K562 (cell line): ENCODE data around the gene DARS1. TPM values are rescaled to one million over a fixed set of nuclear protein-coding genes. Genes with fewer than 3 reads are reported as not detected.

Experiments used
- ATAC-seq: fragments of 200-7000 bp; cut with Tn5 transposase; 3 replicates; pipeline ENCODE4 v1.9.1; 2020; ENCODE audit warnings: moderate library complexity
- BruUV-seq: library from RNA; stranded (reverse); fragments of 400-500 nt; replicated peaks from 2 replicates; lab custom pipeline; 2021; lab: Mats Ljungman, UMichigan
- CTCF ChIA-PET: fragments of 300-600 bp; formaldehyde crosslinking; extraction: SDS; loops from one replicate; lab custom pipeline; 2021; ENCODE audit warnings: low intra/inter-chr PET ratio; lab: Yijun Ruan, JAX
- POLR2A ChIA-PET: fragments of 300-600, 350-650 bp; sonication (Branson Sonifier 250); formaldehyde crosslinking; extraction: SDS; loops from one replicate; lab custom pipeline; 2021; ENCODE audit warnings: antibody characterized with exemption, inconsistent platforms; lab: Yijun Ruan, JAX
- DNase-seq, 4 experiments: peaks; one replicate each; pipeline versions ENCODE4 v3.0.0 to v3.0.0-alpha.2; 2011 to 2018; ENCODE audit warnings: low spot score in 3 of 4, mixed read lengths in 3 of 4; ENCODE audit errors: extremely low read depth in 1 of 4
- FAIRE-seq: peaks from 2 replicates; lab custom pipeline; 2011; peaks lifted over from hg19 to GRCh38; lab: Jason Lieb, UNC
- H2AFZ ChIP-seq: 2 replicates; pipeline ENCODE4 v1.6.0; 2011; ENCODE audit warnings: low read depth, low read length, control low read depth, inconsistent platforms
- H3K27ac ChIP-seq: fragments of 200-600 bp; 3 replicates; pipeline ENCODE4 v1.8.0; 2011; ENCODE audit warnings: low read depth, mild to moderate bottlenecking, control low read depth, inconsistent platforms, low read length, moderate library complexity, mixed read lengths; ENCODE audit errors: extremely low read depth
- H3K27me3 ChIP-seq, 2 experiments: fragments of 300-600 bp in 1 of 2; 2 replicates in 1 of 2; 3 replicates in 1 of 2; pipeline versions ENCODE4 v1.6.0 to v1.8.0; 2011; ENCODE audit warnings: inconsistent platforms in 2 of 2, low read length in 2 of 2, mild to moderate bottlenecking in 1 of 2, mixed read lengths in 1 of 2, moderate library complexity in 1 of 2; ENCODE audit not compliant: control insufficient read depth in 2 of 2, insufficient read depth in 2 of 2
- H3K36me3 ChIP-seq: fragments of 300-600 bp; 3 replicates; pipeline ENCODE4 v1.8.0; 2011; ENCODE audit warnings: mild to moderate bottlenecking, low read length, inconsistent platforms; ENCODE audit not compliant: control insufficient read depth, insufficient read depth
- H3K4me1 ChIP-seq, 2 experiments: fragments of 200-600 bp in 1 of 2; replicated peaks in 1 of 2; 2 replicates in 1 of 2; 3 replicates in 1 of 2; pipeline versions ENCODE4 v1.5.1 to v1.8.0; 2011; ENCODE audit warnings: inconsistent platforms in 2 of 2, low read length in 2 of 2, mild to moderate bottlenecking in 1 of 2, mixed read lengths in 1 of 2, moderate library complexity in 1 of 2; ENCODE audit not compliant: control insufficient read depth in 2 of 2, insufficient read depth in 2 of 2
- H3K4me2 ChIP-seq: 2 replicates; pipeline ENCODE4 v1.6.1; 2011; ENCODE audit warnings: low read length, control low read depth, inconsistent platforms, mixed read lengths; ENCODE audit not compliant: insufficient read depth
- H3K4me3 ChIP-seq: fragments of 200-600 bp; sonication (generic), shearing (Covaris generic); 2 replicates; pipeline ENCODE4 v1.5.1; 2016; ENCODE audit warnings: control low read depth, inconsistent platforms
- H3K79me2 ChIP-seq: fragments of 200-600 bp; 3 replicates; pipeline ENCODE4 v1.8.0; 2011; ENCODE audit warnings: low read length, inconsistent platforms; ENCODE audit not compliant: control insufficient read depth, insufficient read depth
- H3K9ac ChIP-seq, 2 experiments: 2 replicates each; pipeline versions ENCODE4 v1.6.0 to v1.6.1; 2011; ENCODE audit warnings: low read depth in 2 of 2, low read length in 2 of 2, control low read depth in 1 of 2, inconsistent platforms in 1 of 2, mild to moderate bottlenecking in 1 of 2, mixed read lengths in 1 of 2; ENCODE audit not compliant: insufficient read depth in 1 of 2
- H3K9me1 ChIP-seq: one replicate; pipeline ENCODE4 v1.6.0; 2011; ENCODE audit warnings: inconsistent platforms, mild to moderate bottlenecking, low read length, moderate library complexity; ENCODE audit not compliant: control insufficient read depth, insufficient read depth
- H3K9me3 ChIP-seq: replicated peaks from 2 replicates; pipeline ENCODE4 v1.5.1; 2011; ENCODE audit warnings: low read depth, low read length, inconsistent platforms; ENCODE audit not compliant: control insufficient read depth, insufficient read depth
- H4K20me1 ChIP-seq: replicated peaks from 2 replicates; pipeline ENCODE4 v1.6.1; 2011; ENCODE audit warnings: low read length, inconsistent platforms, mixed read lengths; ENCODE audit not compliant: control insufficient read depth, insufficient read depth
- BDP1 ChIP-seq: IDR thresholded peaks from 3 replicates; pipeline ENCODE4 v1.6.1; 2011; ENCODE audit not compliant: insufficient read length, insufficient read depth
- CEBPB ChIP-seq: fragments of 450-650 bp; IDR thresholded peaks from 2 replicates; pipeline ENCODE4 v1.6.1; 2016; ENCODE audit warnings: missing genetic modification characterization, missing compliant biosample characterization
- E2F8 ChIP-seq: fragments of 450-650 bp; IDR thresholded peaks from 2 replicates; pipeline ENCODE4 v1.7.1; 2018; ENCODE audit warnings: mild to moderate bottlenecking, low read depth; ENCODE audit not compliant: partially characterized antibody
- ETS2 ChIP-seq: IDR thresholded peaks from 2 replicates; pipeline ENCODE4 v1.6.1; 2016; ENCODE audit warnings: borderline replicate concordance, missing genetic modification characterization, mild to moderate bottlenecking, moderate library complexity, missing compliant biosample characterization; ENCODE audit not compliant: poor library complexity, severe bottlenecking
- FOXA3 ChIP-seq, 2 experiments: fragments of 450-650 bp in 1 of 2; sonication (generic) in 1 of 2; formaldehyde crosslinking; IDR thresholded peaks in 1 of 2; conservative IDR thresholded peaks in 1 of 2; 2 replicates each; pipeline versions ENCODE4 v1.4.0 to v1.8.0; 2020 to 2022; ENCODE audit warnings: mild to moderate bottlenecking in 2 of 2, missing genetic modification reagents in 1 of 2
- GABPB1 ChIP-seq: sonication (generic); formaldehyde crosslinking; IDR thresholded peaks from 2 replicates; pipeline ENCODE4 v1.8.0; 2022; ENCODE audit warnings: mild to moderate bottlenecking, missing genetic modification reagents
- NONO ChIP-seq, 2 experiments: fragments of 200-400 bp in 1 of 2; fragments of 450-650 bp in 1 of 2; formaldehyde crosslinking in 1 of 2; IDR thresholded peaks; 2 replicates each; pipeline ENCODE4 v1.6.1; 2017; ENCODE audit warnings: low read depth in 2 of 2, mild to moderate bottlenecking in 2 of 2, moderate library complexity in 2 of 2, low read length in 1 of 2
- NRF1 ChIP-seq, 2 experiments: fragments of 450-650 bp; IDR thresholded peaks in 1 of 2; conservative IDR thresholded peaks in 1 of 2; 2 replicates each; pipeline ENCODE4 v1.6.1; 2014; ENCODE audit warnings: mild to moderate bottlenecking in 2 of 2
- TEAD1 ChIP-seq, 2 experiments: fragments of 450-650 bp in 1 of 2; sonication (generic) in 1 of 2; formaldehyde crosslinking; IDR thresholded peaks; 2 replicates each; pipeline versions ENCODE4 v1.4.0 to v1.8.0; 2020 to 2022; ENCODE audit warnings: mild to moderate bottlenecking in 2 of 2, missing genetic modification reagents in 1 of 2
- ZMIZ1 ChIP-seq, 2 experiments: fragments of 150-350 bp in 1 of 2; IDR thresholded peaks; 2 replicates each; pipeline ENCODE4 v1.6.1; 2012 to 2016; ENCODE audit warnings: low read depth in 2 of 2, low read length in 2 of 2, mild to moderate bottlenecking in 1 of 2, moderate library complexity in 1 of 2
- ZNF644 ChIP-seq: fragments of 200-800 bp; sonication (Bioruptor generic); IDR thresholded peaks from 2 replicates; pipeline ENCODE4 v1.6.1; 2016; ENCODE audit warnings: low read depth, missing genetic modification characterization, missing compliant biosample characterization
- WGBS: fragments of 100-300 bp; shearing (Covaris generic); methylation state at CpG from one replicate; pipeline ENCODE4 v1.1.6; 2016; ENCODE audit warnings: low coverage, mixed read lengths; ENCODE audit not compliant: insufficient coverage; ENCODE audit errors: missing lambda C conversion rate; 5-methylcytosine and 5-hydroxymethylcytosine counted together
- in situ Hi-C: fragments of 300-500 bp; cut with MboI; formaldehyde crosslinking; loops from 4 replicates; pipeline ENCODE4 v1.15.0; 2018; ENCODE audit warnings: inconsistent platforms, mixed read lengths
- intact Hi-C: fragments of 100-400 bp; cut with micrococcal nuclease; formaldehyde crosslinking; loops from 2 replicates; pipeline ENCODE4 v1.14.2; 2022
- polyA plus RNA-seq, 8 experiments: library from polyadenylated mRNA; depleted of rRNA in 4 of 8; stranded (reverse) in 5 of 8; unstranded in 3 of 8; fragments of >200 nt; fragmentation: Nextera tagmentation in 2 of 8; fragmentation: Illumina TruSeq in 1 of 8; extraction: Ambion mirVana in 2 of 8; extraction: Trizol in 1 of 8; gene quantifications; 2 replicates each; pipeline versions ENCODE4 v1.2.1 to v1.2.3, GENCODE V29; 2011 to 2014; ENCODE audit warnings: inconsistent platforms in 1 of 8, missing spikeins in 1 of 8
- total RNA-seq, 7 experiments: library from RNA; depleted of rRNA in 6 of 7; stranded (reverse); fragments of >200 nt in 6 of 7; fragmentation: Illumina TruSeq in 2 of 7; extraction: Trizol in 2 of 7; gene quantifications; 2 replicates each; pipeline versions ENCODE4 v1.2.1 to v1.2.3, GENCODE V29; 2011 to 2021; ENCODE audit warnings: low replicate concordance in 1 of 7
- TF ChIP-seq, protein P1 (sequence below): fragments of 450-650 bp; conservative IDR thresholded peaks from 2 replicates; pipeline ENCODE4 v1.6.1; 2016; ENCODE audit warnings: missing genetic modification characterization, low read depth, mild to moderate bottlenecking, control low read depth, missing compliant biosample characterization

The DARS1 gene
- total and polyA plus RNA-seq, 9 of the 15 experiments (the other 6 are each of a cell fraction or from before 2014, with no cell fraction given), result 91.5 to 239 (median 98.0) TPM

DNA sequence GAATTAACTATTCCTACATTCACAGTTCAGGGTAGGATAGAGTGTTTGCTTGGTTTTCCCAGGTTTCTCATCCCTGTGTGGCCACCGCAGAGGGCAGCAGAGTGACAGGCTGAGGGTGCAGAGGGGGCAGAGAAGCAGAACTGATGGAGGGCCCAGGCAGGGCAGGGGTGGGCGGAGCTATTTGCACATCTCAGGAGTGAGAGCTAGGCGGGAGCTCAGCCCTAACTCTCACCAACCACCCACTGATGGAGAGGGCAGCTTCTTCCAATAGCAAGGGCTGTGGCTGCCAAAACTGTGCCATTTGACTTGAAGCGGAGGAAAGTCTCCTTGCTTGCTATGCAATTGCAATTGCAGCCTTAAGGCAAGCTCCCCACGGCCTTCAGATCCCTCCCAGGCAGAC lies 12.0 kb upstream of the DARS1 start:
- intact Hi-C loops, result no loop called here
- no peak overlapping the region for H3K4me3 ChIP-seq
- H3K27ac ChIP-seq, result no peak overlapping the region
- ChIA-PET CTCF (no interaction called here), POLR2A (interaction anchor here (0.6 to 1.2 kb wide), 2 partner anchors 8 to 14 kb away, joined by 3 read pairs; no protein-coding TSS in a partner anchor)
- H2AFZ ChIP-seq, result no peak overlapping the region
- FAIRE-seq, result no peak
- H3K4me2 ChIP-seq, result no peak overlapping the region
- ATAC-seq, result peak; percentile 60
- TF ChIP-seq ETS2 (tag) (no peak), GABPB1 (CRISPR knock-in tag) (no peak), CEBPB (no peak), FOXA3 (CRISPR knock-in tag; conservative IDR thresholded peaks at IDR 0.05 in 1 of 2, IDR thresholded peaks at IDR 0.05 in 1 of 2) (no peak), ZMIZ1 (IDR thresholded peaks at IDR 0.05; ENCODE audit: low read depth in 2 of 2, low read length in 2 of 2) (no peak), NONO (IDR thresholded peaks at IDR 0.05; ENCODE audit: low read depth in 2 of 2, low read length in 1 of 2) (no peak), NRF1 (conservative IDR thresholded peaks at IDR 0.05 in 1 of 2, IDR thresholded peaks at IDR 0.05 in 1 of 2) (no peak), BDP1 (no peak), ZNF644 (tag) (no peak), E2F8 (no peak), TEAD1 (CRISPR knock-in tag; IDR thresholded peaks at IDR 0.05) (no peak)
- TF ChIP-seq, protein P1, sequence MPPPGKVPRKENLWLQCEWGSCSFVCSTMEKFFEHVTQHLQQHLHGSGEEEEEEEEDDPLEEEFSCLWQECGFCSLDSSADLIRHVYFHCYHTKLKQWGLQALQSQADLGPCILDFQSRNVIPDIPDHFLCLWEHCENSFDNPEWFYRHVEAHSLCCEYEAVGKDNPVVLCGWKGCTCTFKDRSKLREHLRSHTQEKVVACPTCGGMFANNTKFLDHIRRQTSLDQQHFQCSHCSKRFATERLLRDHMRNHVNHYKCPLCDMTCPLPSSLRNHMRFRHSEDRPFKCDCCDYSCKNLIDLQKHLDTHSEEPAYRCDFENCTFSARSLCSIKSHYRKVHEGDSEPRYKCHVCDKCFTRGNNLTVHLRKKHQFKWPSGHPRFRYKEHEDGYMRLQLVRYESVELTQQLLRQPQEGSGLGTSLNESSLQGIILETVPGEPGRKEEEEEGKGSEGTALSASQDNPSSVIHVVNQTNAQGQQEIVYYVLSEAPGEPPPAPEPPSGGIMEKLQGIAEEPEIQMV, result no peak
- peaks cover 0 to 5% of the 10 kb centered on the region in 2 experiments; a peak in 1 of 5 replicates for H3K27me3 ChIP-seq
- in situ Hi-C loops, result no loop called here
- no peaks in the 10 kb centered on the region for H3K9me3 ChIP-seq
- 9% methylated on average over 5 of the region's 5 CpGs for WGBS
- no TSS peak for BruUV-seq
- H4K20me1 ChIP-seq, result no peaks in the 10 kb centered on the region
- no peak for DNase-seq
- no peaks in the 10 kb centered on the region for H3K79me2 ChIP-seq
- no peak overlapping the region for H3K9ac ChIP-seq
- H3K9me1 ChIP-seq, result no peaks in the 10 kb centered on the region
- H3K4me1 ChIP-seq, result no peaks in the 10 kb centered on the region
- no peaks in the 10 kb centered on the region for H3K36me3 ChIP-seq
